Osteoblast (primary cell): Measurements from ENCODE around the gene TBCB. TPM values are rescaled to one million over a fixed set of nuclear protein-coding genes. Genes with fewer than 3 reads are reported as not detected.

Experiments used
- DNase-seq: peaks from one replicate; pipeline ENCODE4 v3.0.0; 2011; ENCODE audit warnings: low spot score, mixed read lengths; ENCODE audit not compliant: insufficient read length; ENCODE audit errors: missing footprints
- H2AFZ ChIP-seq: 2 replicates; pipeline ENCODE4 v1.6.0; 2011; ENCODE audit warnings: mild to moderate bottlenecking, low read length
- H3K27ac ChIP-seq: 2 replicates; pipeline ENCODE4 v1.5.1; 2011; ENCODE audit warnings: mild to moderate bottlenecking, low read depth, low read length, moderate library complexity
- H3K27me3 ChIP-seq: 2 replicates; pipeline ENCODE4 v1.6.0; 2012; ENCODE audit warnings: mild to moderate bottlenecking, control low read depth, inconsistent platforms, low read length, moderate library complexity; ENCODE audit not compliant: insufficient read depth
- H3K36me3 ChIP-seq: 2 replicates; pipeline ENCODE4 v1.5.1; 2011; ENCODE audit warnings: mild to moderate bottlenecking, low read length, control low read depth, moderate library complexity; ENCODE audit not compliant: insufficient read depth
- H3K4me1 ChIP-seq: 2 replicates; pipeline ENCODE4 v1.5.1; 2011; ENCODE audit warnings: mild to moderate bottlenecking, low read length, control low read depth, moderate library complexity; ENCODE audit not compliant: insufficient read depth
- H3K4me2 ChIP-seq: 2 replicates; pipeline ENCODE4 v1.6.0; 2011; ENCODE audit warnings: mild to moderate bottlenecking, low read length; ENCODE audit not compliant: insufficient read depth
- H3K4me3 ChIP-seq: fragments of 200-600 bp; sonication (generic); 3 replicates; pipeline ENCODE4 v1.5.1; 2012; ENCODE audit warnings: mild to moderate bottlenecking, low read length, inconsistent platforms; ENCODE audit not compliant: insufficient read depth
- H3K79me2 ChIP-seq: 2 replicates; pipeline ENCODE4 v1.6.0; 2012; ENCODE audit warnings: mild to moderate bottlenecking, low read length, control low read depth, inconsistent platforms; ENCODE audit not compliant: insufficient read depth
- H3K9me3 ChIP-seq: 2 replicates; pipeline ENCODE4 v1.5.1; 2011; ENCODE audit warnings: low read depth, low read length, control low read depth
- H4K20me1 ChIP-seq: 2 replicates; pipeline ENCODE4 v1.6.0; 2012; ENCODE audit warnings: mild to moderate bottlenecking, low read length, control low read depth; ENCODE audit not compliant: insufficient read depth
- total RNA-seq: library from RNA; depleted of rRNA; stranded (reverse); fragments of >200 nt; gene quantifications from 2 replicates; pipeline ENCODE4 v1.2.3, GENCODE V29; 2012
- TF ChIP-seq, protein P1 (sequence below): IDR thresholded peaks from 2 replicates; pipeline ENCODE4 v1.5.1; 2011; ENCODE audit warnings: mild to moderate bottlenecking, low read depth, low read length, moderate library complexity; ENCODE audit errors: extremely low read depth

The TBCB gene
- total RNA-seq, 1 donor: 136 TPM

DNA sequence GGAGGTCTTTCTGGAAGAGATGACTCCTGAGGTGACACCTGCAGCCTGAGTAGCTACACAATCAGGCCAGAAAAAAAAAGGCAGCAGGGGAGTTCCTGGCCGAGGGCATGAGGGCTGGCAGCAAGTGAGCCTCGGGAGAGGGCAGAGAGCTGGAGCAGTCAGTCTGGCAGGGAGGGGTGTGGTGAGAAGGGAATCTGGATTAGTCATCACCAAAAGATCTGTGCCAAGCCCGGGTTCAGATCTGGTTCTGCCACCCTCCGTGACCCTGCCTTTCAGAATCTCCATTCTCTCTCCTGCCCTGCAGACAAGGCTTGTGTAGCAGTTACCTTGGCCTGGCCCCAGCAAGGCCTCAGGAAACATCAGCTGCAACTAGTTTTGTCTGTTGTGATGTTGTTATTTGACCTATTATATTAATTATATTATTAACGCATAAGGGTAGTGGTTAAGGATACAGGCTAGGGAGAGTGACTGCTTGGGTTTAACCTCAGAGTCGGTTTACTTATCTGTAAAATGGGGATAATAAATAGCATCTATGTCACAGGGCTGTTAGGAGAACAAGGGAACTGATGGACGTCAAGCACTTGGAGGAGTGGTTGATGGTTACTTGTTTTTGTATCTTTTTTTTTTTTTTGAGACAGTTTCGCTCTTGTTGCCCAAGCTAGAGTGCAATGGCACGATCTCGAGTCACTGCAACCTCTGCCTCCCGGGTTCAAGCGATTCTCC, 21.9 kb downstream of the TBCB start:
- peak; percentile 93 for DNase-seq
- Histone ChIP-seq H3K4me1 (peaks cover 19% of the 10 kb centered on the region), H3K27ac (peak overlapping the region; percentile 66), H3K79me2 (peaks cover 20% of the 10 kb centered on the region), H3K4me2 (peak overlapping the region; percentile 56), H3K9me3 (no peaks in the 10 kb centered on the region), H3K36me3 (peaks cover 4% of the 10 kb centered on the region), H3K27me3 (no peaks in the 10 kb centered on the region), H2AFZ (peak overlapping the region; percentile 72), H4K20me1 (peaks cover 10% of the 10 kb centered on the region), H3K4me3 (peak overlapping the region; percentile 30)
- TF ChIP-seq, protein P1, sequence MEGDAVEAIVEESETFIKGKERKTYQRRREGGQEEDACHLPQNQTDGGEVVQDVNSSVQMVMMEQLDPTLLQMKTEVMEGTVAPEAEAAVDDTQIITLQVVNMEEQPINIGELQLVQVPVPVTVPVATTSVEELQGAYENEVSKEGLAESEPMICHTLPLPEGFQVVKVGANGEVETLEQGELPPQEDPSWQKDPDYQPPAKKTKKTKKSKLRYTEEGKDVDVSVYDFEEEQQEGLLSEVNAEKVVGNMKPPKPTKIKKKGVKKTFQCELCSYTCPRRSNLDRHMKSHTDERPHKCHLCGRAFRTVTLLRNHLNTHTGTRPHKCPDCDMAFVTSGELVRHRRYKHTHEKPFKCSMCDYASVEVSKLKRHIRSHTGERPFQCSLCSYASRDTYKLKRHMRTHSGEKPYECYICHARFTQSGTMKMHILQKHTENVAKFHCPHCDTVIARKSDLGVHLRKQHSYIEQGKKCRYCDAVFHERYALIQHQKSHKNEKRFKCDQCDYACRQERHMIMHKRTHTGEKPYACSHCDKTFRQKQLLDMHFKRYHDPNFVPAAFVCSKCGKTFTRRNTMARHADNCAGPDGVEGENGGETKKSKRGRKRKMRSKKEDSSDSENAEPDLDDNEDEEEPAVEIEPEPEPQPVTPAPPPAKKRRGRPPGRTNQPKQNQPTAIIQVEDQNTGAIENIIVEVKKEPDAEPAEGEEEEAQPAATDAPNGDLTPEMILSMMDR: no peak

DNA sequence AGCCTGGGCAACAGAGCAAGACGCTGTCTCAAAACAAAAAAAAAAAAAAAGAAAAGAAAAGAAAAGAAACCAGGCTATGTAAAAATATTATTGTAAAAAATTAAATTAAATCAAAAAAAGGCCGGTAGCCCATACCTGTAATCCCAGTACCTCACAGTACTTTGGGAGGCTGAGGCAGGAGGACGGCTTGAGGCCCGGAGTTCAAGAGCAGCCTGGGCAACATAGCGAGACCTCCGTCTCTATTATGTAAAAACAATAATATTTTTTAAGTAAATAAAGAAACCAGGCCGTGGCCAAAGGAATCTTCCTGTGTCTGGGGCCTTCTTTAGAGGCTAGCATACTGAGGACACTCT, 23.8 kb downstream of the TBCB start:
- no peak for DNase-seq
- no peaks in the 10 kb centered on the region for H3K9me3 ChIP-seq
- H3K4me3 ChIP-seq: peak overlapping the region; percentile 100
- peak overlapping the region; percentile 98 for H3K4me2 ChIP-seq
- TF ChIP-seq, protein P1: no peak
- peak overlapping the region; percentile 96 for H2AFZ ChIP-seq
- H3K27me3 ChIP-seq: no peaks in the 10 kb centered on the region
- peaks cover 31% of the 10 kb centered on the region for H3K79me2 ChIP-seq
- H3K27ac ChIP-seq: peak overlapping the region; percentile 93
- H4K20me1 ChIP-seq: peaks cover 21% of the 10 kb centered on the region
- peaks cover 19% of the 10 kb centered on the region for H3K4me1 ChIP-seq
- peaks cover 16% of the 10 kb centered on the region for H3K36me3 ChIP-seq

DNA sequence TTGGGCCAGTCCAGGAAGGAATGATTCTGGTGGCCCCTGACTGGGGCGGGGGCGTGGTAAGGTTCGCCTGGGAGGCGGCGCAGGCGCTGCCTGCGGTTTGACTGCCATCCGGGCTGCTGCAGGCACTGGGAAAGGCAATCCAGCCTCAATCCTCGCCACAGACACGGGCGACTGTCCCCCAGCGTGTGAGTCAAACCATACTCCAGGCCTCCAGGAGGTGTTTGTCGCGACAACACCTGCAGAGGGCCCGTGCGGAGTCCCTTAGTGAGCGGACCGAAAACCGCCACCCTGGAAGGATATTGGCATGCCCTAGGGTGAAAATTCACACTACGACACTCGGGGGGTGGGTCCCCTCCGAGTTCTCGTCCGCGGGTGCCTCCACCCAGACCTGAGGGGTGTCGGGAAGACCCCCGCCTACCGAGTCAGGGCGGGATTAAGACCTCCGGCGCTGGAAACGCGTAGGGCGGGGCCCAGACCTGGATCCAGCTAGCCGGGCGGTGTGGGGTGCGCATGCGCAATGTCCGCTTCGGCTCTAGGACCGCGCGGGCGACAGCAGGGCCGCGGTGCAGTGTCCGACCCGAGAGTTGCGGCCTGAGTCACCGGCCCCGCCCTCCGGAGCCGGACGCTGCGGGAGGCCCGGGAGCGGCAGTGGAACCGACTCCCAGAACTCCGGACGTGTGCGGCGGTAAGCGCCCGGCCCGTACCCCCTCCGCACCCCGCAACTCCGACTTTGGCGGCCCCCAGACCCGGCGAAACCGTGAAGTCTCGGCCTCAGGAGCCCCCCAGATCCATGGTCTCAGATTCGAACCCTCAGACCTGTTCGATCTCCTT, 24.4 kb downstream of the TBCB start, which contains the start of gene CAPNS1:
CAPNS1 (plus strand) TSS at position 594 of the 831 bp plus-strand sequence. CDS start 946 bp downstream, outside the sequence.
- peak; percentile 100 for DNase-seq
- no peaks in the 10 kb centered on the region for H3K9me3 ChIP-seq
- H3K27me3 ChIP-seq: no peaks in the 10 kb centered on the region
- H3K36me3 ChIP-seq: peaks cover 22% of the 10 kb centered on the region
- H3K27ac ChIP-seq: peak within 1 kb of the TSS; percentile 93
- peak within 1 kb of the TSS; percentile 98 for H3K4me2 ChIP-seq
- peaks cover 19% of the 10 kb centered on the region for H3K4me1 ChIP-seq
- TF ChIP-seq, protein P1: no peak
- H4K20me1 ChIP-seq: peaks cover 23% of the 10 kb centered on the region
- peaks cover 33% of the 10 kb centered on the region for H3K79me2 ChIP-seq
- peak within 1 kb of the TSS; percentile 96 for H2AFZ ChIP-seq
- H3K4me3 ChIP-seq: peak within 1 kb of the TSS; percentile 100
